HG03520 (cell line): Measurements from ENCODE around the gene MYO3B.
A peak's percentile ranks its signal among the peaks of the same experiment; 100 is the strongest.

Experiments
- ATAC-seq: cut with Tn5 transposase; IDR thresholded peaks from one replicate; pipeline ENCODE4 v1.9.1; 2021; ENCODE audit warnings: mild to moderate bottlenecking, moderate library complexity; ENCODE audit not compliant: unreplicated experiment

The MYO3B gene

GRCh38 chr2:170177950-170178781 is at the start of gene MYO3B:
Gene MYO3B, plus strand, starts transcription at chr2:170178147. Its CDS starts 141 bp downstream, at chr2:170178288.
- peak; percentile 42 for ATAC-seq

- peak; percentile 51 for ATAC-seq
These were observed 38.5 kb upstream of the MYO3B start for GRCh38 chr2:170139276-170139967.

- ATAC-seq: no peak
These were observed 37.4 kb upstream of the MYO3B start for GRCh38 chr2:170140561-170140960.

GRCh38 chr2:170141865-170142264 is 36.1 kb upstream of the MYO3B start:
- no peak for ATAC-seq

GRCh38 chr2:170142502-170142901 is 35.4 kb upstream of the MYO3B start:
- ATAC-seq: no peak

GRCh38 chr2:170143045-170143717 is 34.8 kb upstream of the MYO3B start:
- no peak for ATAC-seq

GRCh38 chr2:170144761-170145160 is 33.2 kb upstream of the MYO3B start:
- no peak for ATAC-seq

GRCh38 chr2:170145191-170145590 is 32.8 kb upstream of the MYO3B start:
- no peak for ATAC-seq

- ATAC-seq: no peak
These were observed 32.1 kb upstream of the MYO3B start for GRCh38 chr2:170145675-170146432.

- ATAC-seq: no peak
These were observed 31.2 kb upstream of the MYO3B start for GRCh38 chr2:170146784-170147183.

- no peak for ATAC-seq
These were observed 30.4 kb upstream of the MYO3B start for GRCh38 chr2:170147576-170147975.

- no peak for ATAC-seq
These were observed 29.8 kb upstream of the MYO3B start for GRCh38 chr2:170148161-170148560.

GRCh38 chr2:170152421-170152820 is 25.5 kb upstream of the MYO3B start:
- ATAC-seq: no peak

- peak; percentile 57 for ATAC-seq
These were observed 22.8 kb upstream of the MYO3B start for GRCh38 chr2:170155022-170155722.

- ATAC-seq: no peak
These were observed 22.2 kb upstream of the MYO3B start for GRCh38 chr2:170155723-170156253.

- ATAC-seq: no peak
These were observed 21.4 kb upstream of the MYO3B start for GRCh38 chr2:170156592-170156991.

- ATAC-seq: no peak
These were observed 20.8 kb upstream of the MYO3B start for GRCh38 chr2:170157025-170157684.

- ATAC-seq: no peak
These were observed 18.9 kb upstream of the MYO3B start for GRCh38 chr2:170159060-170159459.

GRCh38 chr2:170161516-170162270 is 16.3 kb upstream of the MYO3B start:
- no peak for ATAC-seq
